OCI-LY7 (cell line): ENCODE data around the gene TLX2. TPM values are rescaled to one million over a fixed set of nuclear protein-coding genes. Genes with fewer than 3 reads are reported as not detected.

Experiments used
- BruUV-seq: library from RNA; stranded (reverse); fragments of 400-500 nt; replicated peaks from 2 replicates; lab custom pipeline; 2021; lab: Mats Ljungman, UMichigan
- CTCF ChIA-PET: fragments of 300-600 bp; sonication (Branson Sonifier 250); formaldehyde crosslinking; loops from one replicate; lab custom pipeline; 2022; ENCODE audit warnings: antibody characterized with exemption; ENCODE audit not compliant: unreplicated experiment; lab: Charles Lee
- POLR2A ChIA-PET: fragments of 300-600 bp; sonication (Branson Sonifier 250); formaldehyde crosslinking; loops from one replicate; lab custom pipeline; 2022; ENCODE audit warnings: antibody characterized with exemption; lab: Charles Lee
- DNase-seq: peaks from one replicate; pipeline ENCODE4 v3.0.0-alpha.2; 2015; ENCODE audit warnings: low spot score
- H2AFZ ChIP-seq: fragments of 200-600 bp; sonication (generic), shearing (Covaris generic); 2 replicates; pipeline ENCODE4 v1.6.1; 2014; ENCODE audit warnings: mild to moderate bottlenecking, antibody characterized with exemption, low read length, moderate library complexity
- H3K27ac ChIP-seq: fragments of 200-600 bp; sonication (generic); 2 replicates; pipeline ENCODE4 v1.5.1; 2014; ENCODE audit warnings: mixed run types, low read depth, mild to moderate bottlenecking, moderate library complexity, low read length, inconsistent platforms; ENCODE audit not compliant: poor library complexity, severe bottlenecking
- H3K36me3 ChIP-seq: fragments of 200-600 bp; sonication (generic); 2 replicates; pipeline ENCODE4 v1.6.1; 2014; ENCODE audit warnings: mild to moderate bottlenecking, antibody characterized with exemption, low read length, moderate library complexity, mixed read lengths; ENCODE audit not compliant: insufficient read depth
- H3K4me1 ChIP-seq: fragments of 200-600 bp; sonication (generic); 2 replicates; pipeline ENCODE4 v1.5.1; 2014; ENCODE audit warnings: mild to moderate bottlenecking, low read length; ENCODE audit not compliant: insufficient read depth, poor library complexity, severe bottlenecking
- H3K4me2 ChIP-seq: fragments of 200-600 bp; sonication (generic); 2 replicates; pipeline ENCODE4 v1.6.1; 2014; ENCODE audit warnings: mild to moderate bottlenecking, low read length
- H3K4me3 ChIP-seq: fragments of 200-600 bp; sonication (generic); 2 replicates; pipeline ENCODE4 v1.5.1; 2014; ENCODE audit warnings: mild to moderate bottlenecking, low read depth, low read length; ENCODE audit not compliant: poor library complexity, severe bottlenecking
- H3K79me2 ChIP-seq: fragments of 200-600 bp; sonication (generic); 2 replicates; pipeline ENCODE4 v1.6.1; 2016; ENCODE audit warnings: low read depth, mild to moderate bottlenecking, low read length, moderate library complexity, mixed read lengths; ENCODE audit not compliant: insufficient read depth
- H3K9me2 ChIP-seq: fragments of 200-600 bp; sonication (generic); 2 replicates; pipeline ENCODE4 v1.6.1; 2016; ENCODE audit warnings: mild to moderate bottlenecking, low read length, mixed read lengths; ENCODE audit not compliant: insufficient read depth
- H3K9me3 ChIP-seq: fragments of 200-600 bp; sonication (generic); 2 replicates; pipeline ENCODE4 v1.6.1; 2014; ENCODE audit warnings: mild to moderate bottlenecking, mixed run types, low read length, mixed read lengths
- H4K20me1 ChIP-seq: fragments of 200-600 bp; sonication (generic); 2 replicates; pipeline ENCODE4 v1.6.1; 2014; ENCODE audit warnings: mild to moderate bottlenecking, antibody characterized with exemption, low read length, moderate library complexity, mixed read lengths; ENCODE audit not compliant: insufficient read depth
- CTCF ChIP-seq: fragments of 200-600 bp; sonication (generic); conservative IDR thresholded peaks from 2 replicates; pipeline ENCODE4 v1.5.1; 2014; ENCODE audit warnings: mild to moderate bottlenecking, antibody characterized with exemption, low read length, moderate library complexity, mixed read lengths
- EZH2phosphoT487 ChIP-seq: fragments of 200-600 bp; sonication (generic); IDR thresholded peaks from 2 replicates; pipeline ENCODE4 v1.6.1; 2018; ENCODE audit warnings: low read depth, borderline replicate concordance, mild to moderate bottlenecking, mixed run types, antibody characterized with exemption, low read length, moderate library complexity, mixed read lengths
- intact Hi-C: fragments of 100-400 bp; cut with micrococcal nuclease; formaldehyde crosslinking; loops from one replicate; pipeline ENCODE4 v1.10.0; 2022; ENCODE audit not compliant: unreplicated experiment
- total RNA-seq, 2 experiments: library from RNA; depleted of rRNA in 1 of 2; stranded (reverse); fragments of >200 nt in 1 of 2; shearing (Covaris generic) in 1 of 2; gene quantifications; 2 replicates each; pipeline ENCODE4 v1.2.3, GENCODE V29; 2014 to 2022

TLX2 gene
- total RNA-seq, 2 experiments from 2014 or later: not detected

DNA sequence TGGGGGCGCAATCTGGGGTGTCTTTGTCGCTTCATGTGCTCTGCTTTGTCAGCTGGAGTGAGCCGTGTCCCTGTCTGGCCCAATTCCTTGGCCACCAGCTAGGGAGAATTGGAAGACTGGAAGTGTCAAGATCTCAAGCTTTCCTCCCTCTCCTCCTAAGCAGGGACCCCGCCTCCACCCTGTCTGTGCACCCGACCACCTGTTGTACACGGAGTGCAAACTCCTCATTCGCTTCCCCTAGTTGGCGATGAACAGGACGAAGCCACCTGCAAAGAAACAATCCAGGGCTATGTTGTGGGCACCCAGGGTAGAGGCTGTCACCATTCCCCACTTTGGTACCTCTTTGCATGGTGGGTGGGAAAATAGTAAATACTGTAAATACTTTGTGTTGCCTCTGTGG lies 13.5 kb downstream of the TLX2 start:
- peaks cover 5% of the 10 kb centered on the region; the same call in 1 of the 2 replicates for H4K20me1 ChIP-seq
- CTCF ChIA-PET: interaction anchor here (0.5 kb wide), 1 partner anchor 1179 kb away, joined by 3 read pairs; no protein-coding TSS in a partner anchor
- peaks cover 37% of the 10 kb centered on the region for H3K79me2 ChIP-seq
- H3K4me1 ChIP-seq: peaks cover 33% of the 10 kb centered on the region
- peak overlapping the region; percentile 95 for H3K4me2 ChIP-seq
- H3K36me3 ChIP-seq: peaks cover 62% of the 10 kb centered on the region
- H3K27ac ChIP-seq: no peak overlapping the region
- peak overlapping the region; percentile 98 for H3K4me3 ChIP-seq
- intact Hi-C loops: no loop called here
- POLR2A ChIA-PET: no interaction called here
- DNase-seq: no peak
- TSS peak; percentile 81 for BruUV-seq
- no peaks in the 10 kb centered on the region for H3K9me3 ChIP-seq
- no peak overlapping the region for H2AFZ ChIP-seq
- H3K9me2 ChIP-seq: no peaks in the 10 kb centered on the region
- TF ChIP-seq CTCF: no peak
- no peak for TF ChIP-seq EZH2phosphoT487

DNA sequence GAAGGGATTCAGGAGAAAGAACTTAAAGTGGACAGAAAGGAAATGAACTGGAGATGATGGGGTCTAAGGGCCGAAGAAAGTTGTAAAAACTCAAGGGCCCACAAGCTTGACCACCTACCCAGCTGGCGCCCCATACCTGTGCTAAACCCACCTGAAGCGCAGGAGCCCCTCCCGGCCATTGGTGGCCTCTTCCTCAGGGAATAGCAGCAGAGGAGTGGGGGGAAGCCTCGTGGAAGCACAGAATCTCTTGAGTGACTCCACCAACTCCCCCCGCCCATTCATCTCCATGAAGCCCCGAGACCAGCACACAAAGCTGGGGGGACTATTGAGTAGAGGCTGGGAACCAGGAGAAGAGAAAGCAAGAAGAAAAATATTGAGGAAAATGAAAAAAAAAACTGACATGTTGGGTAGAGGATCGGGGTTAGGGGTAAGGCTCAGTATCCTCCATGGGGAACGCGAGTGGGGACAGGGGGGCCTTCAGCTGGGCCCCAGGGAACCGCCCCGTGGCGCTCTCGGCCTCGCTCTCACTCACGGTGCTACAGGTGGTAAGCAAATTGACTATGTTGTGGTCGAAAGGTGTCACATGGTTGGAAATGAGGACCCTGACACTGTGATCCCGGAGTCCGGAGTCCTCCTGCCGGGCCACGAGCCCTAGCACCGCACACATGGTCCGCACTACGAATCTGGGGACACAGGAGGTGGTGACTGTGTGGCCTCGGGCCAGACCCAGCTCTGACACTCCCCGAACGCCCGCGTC lies 14.5 kb downstream of the TLX2 start:
- intact Hi-C loops: loop anchor here (1.0 kb wide), 4 partner anchors 21 to 107 kb away; partner anchors contain the start of genes C2orf81, PCGF1, TTC31 and WDR54
- H3K9me3 ChIP-seq: no peaks in the 10 kb centered on the region
- ChIA-PET POLR2A (interaction anchor here (0.6 to 2.6 kb wide), 4 partner anchors 19 to 56 kb away, joined by 3 to 14 read pairs (median 4); partner anchors contain the start of gene MRPL53), CTCF (interaction anchor here (3.6 kb wide), 1 partner anchor 47 kb away, joined by 18 read pairs; the partner anchor contains the start of genes CCDC142 and TTC31)
- H2AFZ ChIP-seq: peak overlapping the region; percentile 65; the same call in 1 of the 2 replicates
- peak overlapping the region; percentile 98 for H3K4me3 ChIP-seq
- H3K36me3 ChIP-seq: peaks cover 70% of the 10 kb centered on the region
- BruUV-seq: no TSS peak
- no peak for TF ChIP-seq EZH2phosphoT487
- peak; percentile 56 for TF ChIP-seq CTCF
- H4K20me1 ChIP-seq: peaks cover 5% of the 10 kb centered on the region; the same call in 1 of the 2 replicates
- peak overlapping the region; percentile 67 for H3K27ac ChIP-seq
- peaks cover 33% of the 10 kb centered on the region for H3K4me1 ChIP-seq
- DNase-seq: peak; percentile 45
- no peaks in the 10 kb centered on the region for H3K9me2 ChIP-seq
- H3K79me2 ChIP-seq: peaks cover 37% of the 10 kb centered on the region
- peak overlapping the region; percentile 95 for H3K4me2 ChIP-seq
